HG02763 (cell line): ENCODE results near the gene ZSCAN26.
"Not testable (repeated sequence)": the region's sequence is repeated elsewhere in the genome, so short reads cannot be mapped to it uniquely, and the experiment has no call there.

Experiments used
- ATAC-seq: cut with Tn5 transposase; IDR thresholded peaks from one replicate; pipeline ENCODE4 v1.9.1; 2021; ENCODE audit warnings: mild to moderate bottlenecking, moderate library complexity; ENCODE audit not compliant: unreplicated experiment

The ZSCAN26 gene

GRCh38 chr6:28315628-28316027 is 48.7 kb downstream of the ZSCAN26 start:
- no peak for ATAC-seq

GRCh38 chr6:28317866-28318265 is 50.9 kb downstream of the ZSCAN26 start:
- ATAC-seq: not testable (repeated sequence)

DNA sequence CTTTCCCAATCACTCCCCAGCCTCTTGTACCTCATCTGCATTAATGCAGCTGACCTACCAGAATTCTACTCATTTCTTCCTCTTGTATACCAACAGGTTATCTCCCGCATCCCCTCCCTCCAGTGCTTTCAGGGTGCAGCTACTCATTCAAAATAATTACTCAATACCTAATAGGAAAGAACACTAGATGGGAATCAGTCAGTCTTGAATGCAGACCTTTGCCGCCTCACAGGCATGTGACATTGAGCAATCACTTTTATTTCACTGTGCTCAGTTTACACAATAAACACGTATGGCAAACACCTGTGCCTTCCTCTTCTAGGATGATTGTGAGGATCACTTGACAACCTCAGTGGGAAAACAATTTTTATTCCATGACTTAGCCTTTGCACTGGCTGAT is 55.7 kb downstream of the ZSCAN26 start:
- no peak for ATAC-seq

- ATAC-seq: no peak
Measured at GRCh38 chr6:28323813-28324424, 57.0 kb downstream of the ZSCAN26 start.

GRCh38 chr6:28326371-28326948 is 59.5 kb downstream of the ZSCAN26 start:
- ATAC-seq: no peak
